GM18951 (cell line): ENCODE measurements around the gene ARSB.
"Not testable (repeated sequence)": the region's sequence is repeated elsewhere in the genome, so short reads cannot be mapped to it uniquely, and the experiment has no call there.

Experiments
- POLR2A ChIP-seq: IDR thresholded peaks from 4 replicates; pipeline ENCODE4 v1.6.1; 2011; ENCODE audit warnings: mild to moderate bottlenecking; ENCODE audit not compliant: insufficient read length, insufficient read depth; ENCODE audit errors: extremely low read depth
- in situ Hi-C: fragments of 300-500 bp; cut with MboI; formaldehyde crosslinking; loops from one replicate; pipeline ENCODE4 v1.12.0; 2022; ENCODE audit warnings: low sequenced_read_pairs, mixed read lengths, inconsistent platforms; ENCODE audit not compliant: unreplicated experiment

The ARSB gene

DNA sequence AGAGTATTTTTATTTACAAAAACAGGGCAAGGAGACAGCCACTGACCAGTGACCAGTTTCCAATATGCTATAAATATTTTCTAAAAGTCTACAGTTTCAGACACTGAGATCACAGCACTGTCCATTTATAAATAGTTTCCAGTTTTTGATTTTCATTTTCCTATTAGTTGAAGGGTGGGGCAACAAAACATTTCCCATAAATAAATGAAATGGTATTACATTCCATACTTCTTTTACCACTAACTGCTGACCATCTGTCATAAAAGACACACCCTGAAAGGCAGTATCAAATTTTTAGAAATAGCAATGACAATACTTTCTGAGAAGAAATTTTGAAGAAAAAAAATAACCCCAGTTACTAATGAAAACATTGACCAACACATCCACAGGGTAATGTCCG, 126.7 kb downstream of the ARSB start:
- in situ Hi-C loops = no loop called here
- TF ChIP-seq POLR2A = no peak

DNA sequence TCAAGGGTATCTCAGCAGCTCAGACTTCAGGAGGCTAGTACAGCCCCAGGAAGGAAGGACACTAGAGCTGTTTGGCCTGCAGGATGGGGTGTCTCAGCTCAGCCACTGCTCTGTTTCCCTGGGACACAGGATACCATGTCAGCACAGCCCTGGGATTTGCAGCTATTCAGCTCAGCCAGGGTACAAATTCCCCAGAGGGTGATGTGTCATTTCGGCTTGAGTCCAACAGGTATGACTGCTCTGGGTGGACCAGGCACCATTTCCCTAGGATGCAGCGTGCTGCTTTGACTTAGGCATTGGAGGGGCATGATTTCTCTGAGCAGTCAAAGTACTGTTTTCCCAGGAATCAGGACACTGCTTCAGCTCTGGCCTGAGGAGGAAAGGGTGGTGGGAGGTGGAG, 130.1 kb downstream of the ARSB start:
- in situ Hi-C loops = no loop called here
- TF ChIP-seq POLR2A = no peak

DNA sequence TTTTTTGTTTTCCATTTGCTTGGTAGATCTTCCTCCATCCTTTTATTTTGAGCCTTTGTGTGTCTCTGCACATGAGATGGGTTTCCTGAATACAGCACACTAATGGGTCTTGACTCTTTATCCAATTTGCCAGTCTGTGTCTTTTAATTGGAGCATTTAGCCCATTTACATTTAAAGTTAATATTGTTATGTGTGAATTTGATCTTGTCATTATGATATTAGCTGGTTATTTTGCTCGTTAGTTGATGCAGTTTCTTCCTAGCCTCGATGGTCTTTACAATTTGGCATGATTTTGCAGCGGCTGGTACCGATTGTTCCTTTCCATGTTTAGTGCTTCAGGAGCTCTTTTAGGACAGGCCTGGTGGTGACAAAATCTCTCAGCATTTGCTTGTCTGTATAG, 133.2 kb downstream of the ARSB start:
- in situ Hi-C loops = not testable (repeated sequence)

DNA sequence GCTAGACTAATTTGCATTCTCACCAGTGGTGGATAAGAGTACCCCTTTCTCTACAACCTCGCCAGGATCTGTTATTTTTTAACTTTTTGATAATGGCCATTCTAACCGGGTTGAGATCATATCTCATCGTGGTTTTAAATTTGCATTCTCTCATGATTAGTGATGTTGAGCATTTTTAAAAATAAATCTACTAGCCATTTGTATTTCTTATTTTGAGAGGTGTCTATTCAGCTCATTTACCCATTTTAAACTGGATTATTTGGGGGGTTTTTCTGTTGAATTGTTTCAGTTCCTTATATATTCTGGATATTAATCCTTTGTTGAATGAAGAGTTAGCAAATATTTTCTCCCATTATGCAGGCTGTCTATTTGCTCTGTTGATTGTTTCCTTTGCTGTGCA, 139.6 kb downstream of the ARSB start:
- in situ Hi-C loops = no loop called here
- no peak for TF ChIP-seq POLR2A

DNA sequence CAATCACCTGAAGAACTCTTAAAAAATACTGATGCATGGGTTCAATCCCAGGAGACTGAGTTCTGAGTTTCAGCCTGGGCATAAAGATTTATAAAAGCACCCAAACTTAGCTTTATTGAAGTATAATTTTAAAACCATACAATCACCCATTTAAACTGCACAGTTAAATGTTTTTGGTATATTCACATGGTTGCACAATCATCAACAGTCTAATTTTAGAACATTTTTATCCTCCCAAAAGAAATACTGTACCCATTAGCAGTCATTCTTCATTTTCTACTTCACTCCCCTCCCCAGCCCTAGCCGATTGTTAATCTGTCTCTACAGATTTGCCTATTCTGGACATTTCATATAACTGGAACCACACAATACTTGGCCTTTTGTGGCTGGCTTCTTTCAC, 141.7 kb downstream of the ARSB start:
- TF ChIP-seq POLR2A = no peak
- in situ Hi-C loops = no loop called here

DNA sequence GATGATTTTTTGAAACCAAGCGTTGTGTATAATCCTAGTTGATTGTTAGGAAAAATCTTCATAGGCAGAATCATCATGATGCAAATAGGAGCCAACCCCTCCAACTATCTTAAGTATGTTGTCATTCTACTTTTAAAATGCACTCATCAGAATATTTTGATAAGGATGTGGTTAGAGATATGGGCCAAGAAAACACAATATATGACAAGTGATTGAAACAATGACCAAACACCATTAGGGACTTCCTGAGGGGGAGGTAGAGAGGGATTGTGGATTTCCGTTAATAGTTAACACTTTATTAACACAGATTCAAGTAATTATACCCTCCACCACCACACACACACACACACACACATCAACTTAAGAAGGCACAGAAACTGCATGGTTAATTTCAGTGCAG, 143.3 kb downstream of the ARSB start:
- in situ Hi-C loops = no loop called here
- no peak for TF ChIP-seq POLR2A

DNA sequence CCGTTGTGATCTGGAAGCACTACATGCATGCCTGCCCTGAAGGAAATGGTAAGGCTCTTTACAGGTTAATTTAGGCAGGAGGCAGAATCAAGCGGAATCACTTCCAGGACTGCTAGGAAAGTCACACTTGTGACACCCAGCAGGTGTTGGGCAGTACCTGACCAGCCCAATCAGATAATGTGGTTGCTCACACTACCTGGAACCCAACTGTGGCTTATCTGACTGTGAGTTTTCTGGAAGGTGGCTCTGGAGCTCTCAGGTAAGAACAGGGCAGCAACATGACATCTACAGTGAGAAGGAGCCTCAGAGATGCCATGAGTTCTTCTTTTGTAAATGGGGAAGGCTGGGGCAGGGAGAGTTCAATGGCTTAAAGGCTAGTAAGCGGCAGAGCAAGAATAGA, 146.4 kb downstream of the ARSB start:
- in situ Hi-C loops = no loop called here
- no peak for TF ChIP-seq POLR2A

DNA sequence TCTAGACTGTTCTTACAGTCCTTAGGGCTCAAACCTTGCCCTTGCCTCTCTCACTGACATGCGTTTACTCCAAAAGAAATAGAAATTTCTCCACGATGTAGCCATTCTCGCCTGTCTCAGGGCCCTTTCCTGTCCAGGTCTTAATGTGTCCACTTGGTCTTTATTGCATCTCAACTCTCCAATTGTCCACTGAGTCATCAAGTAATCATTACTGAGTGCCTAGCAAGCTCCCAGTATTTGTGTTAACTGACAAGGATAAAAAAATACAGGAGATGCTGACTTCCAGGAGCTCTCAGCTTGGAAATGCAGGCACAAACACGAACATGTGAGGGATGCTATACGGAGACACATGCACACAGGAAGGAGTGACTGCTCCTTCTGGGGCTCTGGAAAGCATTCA, 147.3 kb downstream of the ARSB start:
- in situ Hi-C loops = no loop called here
- no peak for TF ChIP-seq POLR2A

DNA sequence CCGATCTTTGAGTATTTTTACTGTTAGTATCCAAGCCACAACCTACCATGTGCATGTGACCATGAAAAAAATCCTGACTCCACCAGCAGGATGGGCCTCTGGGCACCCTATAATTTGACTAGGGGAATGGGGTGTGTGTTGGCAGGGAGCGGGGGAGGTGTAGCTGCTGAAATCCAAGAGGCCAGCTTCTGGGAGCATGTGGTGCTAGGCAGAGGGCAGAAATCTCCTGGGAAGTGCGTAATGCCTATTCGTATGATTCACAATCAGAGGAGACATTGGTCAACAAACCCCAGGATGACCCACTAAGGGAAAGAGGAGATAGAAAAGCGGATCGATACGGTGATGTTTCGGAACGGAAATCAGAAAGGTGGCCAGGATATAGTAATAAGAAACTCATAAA, 149.9 kb downstream of the ARSB start:
- no peak for TF ChIP-seq POLR2A

DNA sequence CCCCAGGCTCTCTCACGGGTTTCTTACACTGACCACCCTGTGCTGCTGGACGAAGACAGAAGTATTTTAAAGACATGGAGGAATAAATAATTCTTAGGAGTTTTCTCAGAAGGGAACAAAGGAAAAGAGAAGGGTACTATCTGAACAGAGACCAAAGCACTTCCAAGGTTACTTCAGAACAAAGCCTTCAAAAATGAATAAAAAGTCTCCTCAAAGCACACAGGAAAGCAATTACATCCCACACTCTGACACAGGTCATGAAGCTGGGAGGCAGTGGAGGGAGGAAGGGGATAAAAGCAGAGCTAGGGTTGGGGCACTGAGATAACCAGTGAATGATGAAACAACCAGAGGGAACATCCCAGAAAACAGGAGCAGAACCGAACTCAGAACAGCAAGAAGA, 151.8 kb downstream of the ARSB start:
- TF ChIP-seq POLR2A = no peak
- in situ Hi-C loops = no loop called here

More for the DNA sequence above, 149.9 kb downstream of the ARSB start:
- in situ Hi-C loops = no loop called here

DNA sequence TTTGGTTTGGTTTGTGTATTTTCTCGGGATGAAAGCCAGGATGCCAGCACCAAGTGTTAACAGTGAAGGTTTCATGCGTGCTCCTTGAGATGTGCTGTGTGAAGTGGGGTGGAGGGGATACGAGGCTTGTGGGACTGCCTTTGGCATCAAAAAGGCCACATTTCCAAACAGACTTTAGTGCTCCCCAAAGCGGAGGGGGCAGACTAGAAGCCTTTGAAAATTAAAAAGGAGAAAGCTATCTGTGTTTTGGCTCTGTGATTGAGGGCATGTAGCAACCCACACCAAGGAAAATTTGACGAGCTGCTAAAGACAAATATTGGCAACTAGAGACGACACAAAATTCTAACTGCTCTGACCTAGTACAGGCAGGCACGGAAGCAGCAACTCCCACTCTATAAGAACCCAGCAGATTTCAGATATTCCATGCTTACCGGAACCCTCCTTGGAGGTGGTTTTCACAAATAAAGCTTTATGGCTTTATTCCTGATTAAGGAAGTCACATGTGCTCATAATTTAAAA, 154.5 kb downstream of the ARSB start:
- no peak for TF ChIP-seq POLR2A
- in situ Hi-C loops = no loop called here

DNA sequence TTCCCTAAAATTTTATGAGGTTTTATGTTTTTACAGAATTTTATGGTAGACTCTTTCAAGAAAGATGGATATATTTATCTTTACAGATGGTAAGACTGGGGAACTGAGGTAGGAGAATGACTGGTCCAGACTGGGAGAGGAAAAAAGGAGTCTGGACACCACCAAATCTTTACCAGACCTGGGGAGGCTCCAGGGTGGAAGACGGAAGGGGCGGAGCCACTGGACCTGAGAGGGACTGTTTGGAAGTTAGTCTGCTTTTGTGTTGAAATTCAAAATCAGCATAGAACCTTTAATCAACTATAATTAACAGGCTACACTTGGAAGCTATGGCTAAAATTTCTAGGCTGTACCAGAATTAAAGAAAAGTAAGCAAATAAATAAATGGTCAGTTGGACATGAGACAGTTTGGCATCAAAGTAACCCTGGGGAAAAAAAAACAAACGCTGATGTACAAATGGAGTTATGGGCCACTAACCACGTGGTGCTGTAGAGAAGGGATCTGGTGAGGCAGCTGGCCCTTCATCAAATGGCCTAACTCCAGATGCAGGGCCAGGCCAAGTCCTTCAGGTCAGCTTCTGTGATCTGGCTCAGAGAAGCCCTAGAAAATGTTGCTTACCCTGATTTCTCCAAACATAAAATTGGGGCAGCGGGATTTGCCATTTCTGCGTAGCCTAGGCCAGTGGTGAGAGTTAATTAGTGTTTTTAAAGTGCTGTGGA, 155.1 kb downstream of the ARSB start:
- in situ Hi-C loops = no loop called here
- no peak for TF ChIP-seq POLR2A

DNA sequence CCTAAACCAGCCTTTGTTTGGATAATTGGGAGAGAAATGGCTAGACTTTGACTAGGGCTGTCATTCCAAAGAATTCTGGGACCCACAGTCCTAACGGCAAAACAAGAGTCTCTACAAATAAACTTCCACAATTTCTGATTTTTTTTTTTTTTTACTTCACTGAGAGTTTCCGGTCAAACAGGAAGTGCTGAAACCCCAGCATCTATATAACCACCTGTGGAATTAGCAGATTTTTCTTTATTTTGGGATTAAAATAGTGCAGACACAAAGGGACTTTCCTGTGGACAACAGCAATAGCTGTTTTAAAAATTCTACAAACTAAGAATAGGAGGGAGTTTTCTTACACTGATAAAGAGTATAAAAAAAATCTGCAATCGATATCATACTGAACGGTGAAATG, 157.4 kb downstream of the ARSB start:
- TF ChIP-seq POLR2A = no peak
- in situ Hi-C loops = no loop called here

DNA sequence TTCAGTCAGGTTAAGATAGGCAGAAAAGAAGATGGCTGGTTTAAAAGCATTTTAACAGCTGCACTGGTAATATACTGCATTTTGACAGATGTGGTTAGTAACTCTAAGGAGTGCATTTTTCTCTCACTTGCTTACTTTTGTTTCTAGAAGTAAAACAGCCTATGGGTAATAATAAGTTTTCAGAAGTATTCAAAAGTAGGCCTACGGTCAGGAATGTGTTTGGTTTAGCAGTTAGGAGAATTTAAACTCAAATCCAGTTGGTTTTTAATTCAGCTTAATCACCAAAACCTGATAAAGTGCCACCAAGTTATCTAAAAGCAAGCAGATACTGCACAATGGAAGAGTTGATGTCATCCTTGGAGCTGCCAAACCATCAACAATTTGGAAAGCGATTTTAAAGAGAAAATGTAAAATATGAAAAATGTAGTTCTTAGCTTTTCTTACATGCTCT, 160.3 kb downstream of the ARSB start:
- in situ Hi-C loops = no loop called here
- no peak for TF ChIP-seq POLR2A

DNA sequence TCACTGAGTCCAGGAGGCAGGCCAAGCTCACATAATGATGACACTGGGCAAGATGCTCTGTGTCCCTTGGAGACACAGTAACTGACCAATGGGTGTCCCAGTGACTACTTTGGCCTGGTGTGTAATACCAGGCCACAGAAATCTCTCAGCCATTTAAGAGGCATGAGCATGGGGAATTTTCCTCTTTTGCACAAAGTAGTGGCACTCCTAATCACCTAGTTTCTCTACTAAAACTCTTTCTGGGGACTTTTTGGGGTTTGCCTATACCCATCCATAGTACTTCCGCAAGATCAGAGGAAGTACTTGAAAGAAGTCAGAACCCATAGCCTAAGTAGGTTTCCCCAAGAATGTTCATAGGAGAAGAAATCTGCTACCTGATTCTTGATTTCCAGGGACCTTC, 161.9 kb downstream of the ARSB start:
- in situ Hi-C loops = no loop called here
- TF ChIP-seq POLR2A = no peak
